CD14-positive monocyte (primary cell): ENCODE measurements around the gene GPR39. TPM values are rescaled to one million over a fixed set of nuclear protein-coding genes. Genes with fewer than 3 reads are reported as not detected.

Experiments used
- DNase-seq, 3 donors: peaks; one replicate each; pipeline ENCODE4 v3.0.0-alpha.2; 2011 to 2022
- H2AFZ ChIP-seq: 2 replicates; pipeline ENCODE4 v1.6.0; 2012; ENCODE audit warnings: mild to moderate bottlenecking, low read depth, low read length, inconsistent platforms; ENCODE audit not compliant: insufficient read depth, poor library complexity, severe bottlenecking
- H3K27ac ChIP-seq, 2 donors: 1 replicate in 1 of 2; 2 replicates in 1 of 2; pipeline ENCODE4 v1.5.1; 2012 to 2013; ENCODE audit warnings: low read length in 2 of 2, control low read depth in 1 of 2, inconsistent platforms in 1 of 2, low read depth in 1 of 2, mild to moderate bottlenecking in 1 of 2
- H3K27me3 ChIP-seq, 2 donors: one replicate each; pipeline versions ENCODE4 v1.6.0 to v1.6.1; 2011 to 2013; ENCODE audit warnings: low read length in 2 of 2; ENCODE audit not compliant: control insufficient read depth in 2 of 2, insufficient read depth in 2 of 2
- H3K36me3 ChIP-seq, 2 donors: replicated peaks in 1 of 2; 1 replicate in 1 of 2; 2 replicates in 1 of 2; pipeline versions ENCODE4 v1.5.1 to v1.6.1; 2012 to 2013; ENCODE audit warnings: low read length in 2 of 2, control low read depth in 1 of 2, inconsistent platforms in 1 of 2, mild to moderate bottlenecking in 1 of 2; ENCODE audit not compliant: insufficient read depth in 2 of 2, control insufficient read depth in 1 of 2
- H3K4me1 ChIP-seq, 2 donors: 1 replicate in 1 of 2; 2 replicates in 1 of 2; pipeline versions ENCODE4 v1.5.1 to v1.6.1; 2012 to 2013; ENCODE audit warnings: low read length in 2 of 2, control low read depth in 1 of 2, inconsistent platforms in 1 of 2, mild to moderate bottlenecking in 1 of 2, moderate library complexity in 1 of 2; ENCODE audit not compliant: insufficient read depth in 2 of 2, control insufficient read depth in 1 of 2
- H3K4me2 ChIP-seq: replicated peaks from 2 replicates; pipeline ENCODE3; 2012; ENCODE audit warnings: low read length, moderate library complexity, mild to moderate bottlenecking; ENCODE audit not compliant: poor library complexity, severe bottlenecking; ENCODE audit errors: extremely low read depth
- H3K4me3 ChIP-seq, 3 experiments: fragments of 200-600 bp in 1 of 3; sonication (generic) in 1 of 3; replicated peaks in 1 of 3; 1 replicate in 2 of 3; 2 replicates in 1 of 3; pipeline ENCODE4 v1.5.1; 2011 to 2013; ENCODE audit warnings: low read length in 3 of 3, mild to moderate bottlenecking in 3 of 3, control low read depth in 2 of 3, low read depth in 2 of 3, inconsistent platforms in 1 of 3, moderate library complexity in 1 of 3
- H3K79me2 ChIP-seq: 2 replicates; pipeline ENCODE4 v1.6.0; 2012; ENCODE audit warnings: mild to moderate bottlenecking, control low read depth, inconsistent platforms, low read length, moderate library complexity; ENCODE audit not compliant: insufficient read depth
- H3K9ac ChIP-seq: 2 replicates; pipeline ENCODE4 v1.6.0; 2017; ENCODE audit warnings: low read length, mild to moderate bottlenecking; ENCODE audit not compliant: insufficient read depth, poor library complexity, severe bottlenecking
- H3K9me3 ChIP-seq, 2 donors: replicated peaks in 1 of 2; 1 replicate in 1 of 2; 2 replicates in 1 of 2; pipeline versions ENCODE4 v1.5.1 to v1.6.1; 2012 to 2013; ENCODE audit warnings: low read length in 2 of 2, control low read depth in 1 of 2; ENCODE audit not compliant: control insufficient read depth in 1 of 2, insufficient read depth in 1 of 2
- H4K20me1 ChIP-seq: 2 replicates; pipeline ENCODE4 v1.6.0; 2012; ENCODE audit warnings: mild to moderate bottlenecking, low read length, control low read depth, moderate library complexity; ENCODE audit not compliant: insufficient read depth
- H3K27ac Mint-ChIP-seq, 7 donors: one replicate each; pipeline ENCODE4 v1.8.0; 2020; ENCODE audit warnings: mild to moderate bottlenecking in 7 of 7, mixed read lengths in 7 of 7, moderate library complexity in 6 of 7, inconsistent platforms in 2 of 7
- H3K27me3 Mint-ChIP-seq, 3 donors: one replicate each; pipeline ENCODE4 v1.8.0; 2021 to 2022; ENCODE audit warnings: low read depth in 3 of 3, mild to moderate bottlenecking in 3 of 3, mixed read lengths in 3 of 3, moderate library complexity in 3 of 3, inconsistent platforms in 1 of 3
- H3K36me3 Mint-ChIP-seq, 2 donors: one replicate each; pipeline ENCODE4 v1.8.0; 2020; ENCODE audit warnings: mixed read lengths in 2 of 2, inconsistent platforms in 1 of 2, mild to moderate bottlenecking in 1 of 2
- H3K4me1 Mint-ChIP-seq: one replicate; pipeline ENCODE4 v1.8.0; 2020; ENCODE audit warnings: mild to moderate bottlenecking, mixed read lengths
- H3K4me3 Mint-ChIP-seq, 2 donors: one replicate each; pipeline ENCODE4 v1.8.0; 2020; ENCODE audit warnings: mild to moderate bottlenecking in 2 of 2, mixed read lengths in 2 of 2, moderate library complexity in 1 of 2
- H3K9me3 Mint-ChIP-seq, 7 donors: one replicate each; pipeline ENCODE4 v1.8.0; 2020 to 2022; ENCODE audit warnings: mixed read lengths in 7 of 7, mild to moderate bottlenecking in 6 of 7, moderate library complexity in 6 of 7, inconsistent platforms in 2 of 7
- WGBS: methylation state at CpG from one replicate; pipeline ENCODE4 v1.1.5; 2013; ENCODE audit warnings: missing lambda C conversion rate; ENCODE audit not compliant: insufficient coverage; 5-methylcytosine and 5-hydroxymethylcytosine counted together
- intact Hi-C, 2 donors: fragments of 100-400 bp; cut with micrococcal nuclease; formaldehyde crosslinking; loops; one replicate each; pipeline versions ENCODE4 v1.15.0 to v1.15.1; 2023
- polyA plus RNA-seq, 3 donors: library from polyadenylated mRNA; depleted of rRNA in 1 of 3; unstranded in 2 of 3; stranded (reverse) in 1 of 3; fragments of 300-500 nt in 2 of 3; fragments of >200 nt in 1 of 3; fragmentation: Illumina TruSeq in 2 of 3; gene quantifications; 1 replicate in 2 of 3; 2 replicates in 1 of 3; pipeline ENCODE4 v1.2.3, GENCODE V29; 2012 to 2021
- TF ChIP-seq, protein P1 (sequence below): fragments of 200-600 bp; IDR thresholded peaks from one replicate; pipeline ENCODE4 v1.8.0; 2022; ENCODE audit warnings: antibody characterized with exemption, mild to moderate bottlenecking

Gene GPR39
- polyA plus RNA-seq, 3 donors: 0.12 TPM; not detected in 2

DNA sequence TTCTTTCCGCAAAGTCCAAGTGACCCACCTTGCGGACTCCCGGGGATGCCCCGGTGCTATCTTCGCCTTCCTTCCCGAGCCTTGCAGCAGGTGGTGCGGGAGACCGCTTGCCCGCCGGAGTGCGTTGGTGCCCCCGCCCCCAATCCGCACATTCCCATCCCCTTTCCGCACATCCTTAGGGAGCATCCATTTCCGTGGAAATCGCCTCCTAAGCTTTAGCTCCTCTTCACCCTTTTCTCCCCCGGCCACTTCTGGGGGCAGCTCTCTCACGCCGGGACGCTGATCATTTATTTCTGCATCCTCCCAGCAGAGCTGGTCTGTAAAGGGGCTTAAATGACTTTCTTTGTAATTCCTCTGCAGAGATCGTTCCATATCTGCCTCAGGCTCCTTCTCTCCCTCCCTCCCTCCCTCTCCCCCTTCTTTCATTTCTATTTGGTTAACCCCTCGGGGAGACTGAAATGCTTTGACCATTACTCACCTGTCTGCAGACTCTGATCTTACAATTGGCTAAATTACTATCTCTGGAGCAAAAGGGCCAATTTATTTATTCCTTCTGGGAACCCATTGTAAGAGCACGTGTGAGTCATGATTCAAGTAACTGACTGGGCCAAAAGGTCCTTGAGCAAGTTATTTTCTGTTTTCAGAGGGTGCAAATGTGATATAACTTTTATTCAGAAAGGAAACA, 254.7 kb downstream of the GPR39 start:
- Histone ChIP-seq H3K4me1 (no peaks in the 10 kb centered on the region), H3K27ac (no peak overlapping the region), H3K4me2 (no peak overlapping the region), H3K9ac (no peak overlapping the region), H3K4me3 (no peak overlapping the region), H3K36me3 (no peaks in the 10 kb centered on the region), H2AFZ (no peak overlapping the region), H3K79me2 (no peaks in the 10 kb centered on the region), H3K9me3 (peaks cover 0 to 15% of the 10 kb centered on the region in 2 donors), H3K27me3 (peaks cover 67 to 78% of the 10 kb centered on the region in 2 donors), H4K20me1 (no peaks in the 10 kb centered on the region)
- intact Hi-C loops: no loop called here
- Mint-ChIP-seq H3K9me3 (peaks cover 0 to 12% (median 5%) of the 10 kb centered on the region in 7 donors), H3K36me3 (peaks cover 0 to 5% of the 10 kb centered on the region in 2 donors), H3K27ac (no peak overlapping the region), H3K27me3 (peaks cover 57 to 70% (median 62%) of the 10 kb centered on the region in 3 donors), H3K4me1 (no peaks in the 10 kb centered on the region), H3K4me3 (peak overlapping the region in 1 of 2 donors; percentile 73)
- no peak for DNase-seq
- TF ChIP-seq, protein P1, sequence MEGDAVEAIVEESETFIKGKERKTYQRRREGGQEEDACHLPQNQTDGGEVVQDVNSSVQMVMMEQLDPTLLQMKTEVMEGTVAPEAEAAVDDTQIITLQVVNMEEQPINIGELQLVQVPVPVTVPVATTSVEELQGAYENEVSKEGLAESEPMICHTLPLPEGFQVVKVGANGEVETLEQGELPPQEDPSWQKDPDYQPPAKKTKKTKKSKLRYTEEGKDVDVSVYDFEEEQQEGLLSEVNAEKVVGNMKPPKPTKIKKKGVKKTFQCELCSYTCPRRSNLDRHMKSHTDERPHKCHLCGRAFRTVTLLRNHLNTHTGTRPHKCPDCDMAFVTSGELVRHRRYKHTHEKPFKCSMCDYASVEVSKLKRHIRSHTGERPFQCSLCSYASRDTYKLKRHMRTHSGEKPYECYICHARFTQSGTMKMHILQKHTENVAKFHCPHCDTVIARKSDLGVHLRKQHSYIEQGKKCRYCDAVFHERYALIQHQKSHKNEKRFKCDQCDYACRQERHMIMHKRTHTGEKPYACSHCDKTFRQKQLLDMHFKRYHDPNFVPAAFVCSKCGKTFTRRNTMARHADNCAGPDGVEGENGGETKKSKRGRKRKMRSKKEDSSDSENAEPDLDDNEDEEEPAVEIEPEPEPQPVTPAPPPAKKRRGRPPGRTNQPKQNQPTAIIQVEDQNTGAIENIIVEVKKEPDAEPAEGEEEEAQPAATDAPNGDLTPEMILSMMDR: no peak
- WGBS: 9% methylated on average over 18 of the region's 23 CpGs

DNA sequence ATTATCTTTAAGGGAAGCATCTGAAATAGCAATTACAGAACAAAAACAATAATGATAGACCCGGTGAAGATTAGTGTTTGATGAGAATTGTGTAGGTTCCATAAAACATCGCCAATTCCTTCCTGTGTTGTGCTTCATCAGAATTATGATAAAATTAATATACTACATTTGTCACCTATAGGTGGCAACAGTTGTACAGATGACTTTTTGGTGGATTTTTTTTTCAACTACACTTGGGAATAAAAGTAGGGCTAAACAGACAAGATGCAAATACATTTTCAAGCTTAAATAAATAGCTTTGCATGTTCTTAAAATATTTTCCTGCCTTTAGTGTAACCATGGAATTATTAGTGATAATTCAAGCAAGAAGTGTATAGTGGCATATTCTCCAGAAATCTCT, 260.4 kb downstream of the GPR39 start:
- H3K27me3 Mint-ChIP-seq: peaks cover 13 to 24% (median 21%) of the 10 kb centered on the region in 3 donors

More for the DNA sequence above, 260.4 kb downstream of the GPR39 start:
- Mint-ChIP-seq H3K36me3 (no peaks in the 10 kb centered on the region), H3K27ac (no peak overlapping the region), H3K9me3 (no peaks in the 10 kb centered on the region), H3K4me1 (no peaks in the 10 kb centered on the region), H3K4me3 (no peak overlapping the region)
- Histone ChIP-seq H3K27ac (no peak overlapping the region), H3K36me3 (no peaks in the 10 kb centered on the region), H3K4me1 (no peaks in the 10 kb centered on the region), H4K20me1 (no peaks in the 10 kb centered on the region), H3K9me3 (no peaks in the 10 kb centered on the region), H2AFZ (no peak overlapping the region), H3K27me3 (peaks cover 26 to 27% of the 10 kb centered on the region in 2 donors), H3K9ac (no peak overlapping the region), H3K79me2 (no peaks in the 10 kb centered on the region), H3K4me2 (no peak overlapping the region), H3K4me3 (no peak overlapping the region)
- TF ChIP-seq, protein P1: no peak
- intact Hi-C loops: no loop called here
- no CpG with 5 or more reads among the region's 2 CpGs for WGBS
- no peak for DNase-seq
